Neutrophil (primary cell): ENCODE results near the gene THSD4.
"Not testable (repeated sequence)": the region's sequence is repeated elsewhere in the genome, so short reads cannot be mapped to it uniquely, and the experiment has no call there.

Source experiments
- H3K27ac ChIP-seq: fragments of 200-600 bp; sonication (generic); 2 replicates; pipeline ENCODE4 v1.5.1; 2016; ENCODE audit warnings: mild to moderate bottlenecking, moderate library complexity
- H3K27me3 ChIP-seq: fragments of 200-600 bp; sonication (generic); 2 replicates; pipeline ENCODE4 v1.6.0; 2016; ENCODE audit warnings: mild to moderate bottlenecking
- H3K36me3 ChIP-seq: fragments of 200-600 bp; sonication (generic); 2 replicates; pipeline ENCODE4 v1.5.1; 2017
- H3K4me1 ChIP-seq, 2 experiments: fragments of 200-600 bp in 1 of 2; sonication (generic) in 1 of 2; 1 replicate in 1 of 2; 2 replicates in 1 of 2; pipeline versions ENCODE4 v1.5.1 to v1.6.1; 2013 to 2016; ENCODE audit warnings: low read depth in 1 of 2, low read length in 1 of 2, mild to moderate bottlenecking in 1 of 2, moderate library complexity in 1 of 2; ENCODE audit not compliant: control insufficient read depth in 1 of 2, insufficient read depth in 1 of 2
- H3K4me3 ChIP-seq, 2 experiments: fragments of 200-600 bp in 1 of 2; sonication (generic) in 1 of 2; 1 replicate in 1 of 2; 2 replicates in 1 of 2; pipeline ENCODE4 v1.5.1; 2013 to 2016; ENCODE audit warnings: low read depth in 1 of 2, low read length in 1 of 2, mild to moderate bottlenecking in 1 of 2, moderate library complexity in 1 of 2
- H3K9me3 ChIP-seq: fragments of 200-600 bp; sonication (generic); 2 replicates; pipeline ENCODE4 v1.5.1; 2016
- TF ChIP-seq, protein P1 (sequence below): fragments of 200-600 bp; sonication (generic); IDR thresholded peaks from 2 replicates; pipeline ENCODE4 v1.5.1; 2016; ENCODE audit warnings: antibody characterized with exemption

THSD4 gene

DNA sequence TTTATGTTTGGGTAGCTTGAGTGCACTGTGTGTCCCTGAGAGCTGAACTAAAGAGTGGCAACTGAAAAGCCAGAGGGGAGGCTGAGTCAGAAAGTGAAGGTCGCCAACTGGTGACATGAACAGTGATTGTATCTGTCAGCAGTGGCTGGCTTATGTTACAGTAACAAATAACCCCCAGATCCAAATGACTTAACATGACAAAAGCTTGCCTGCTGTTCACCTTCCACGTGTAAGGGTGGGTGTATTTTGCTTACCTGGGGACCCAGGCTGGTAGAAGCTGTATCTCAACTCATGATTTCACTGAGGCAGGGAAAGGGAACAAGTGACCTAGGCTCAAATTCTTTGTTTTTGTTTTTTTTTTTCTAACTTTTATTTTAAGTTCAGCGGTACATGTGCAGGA lies 147.3 kb downstream of the THSD4 start:
- H3K27me3 ChIP-seq: no peaks in the 10 kb centered on the region
- H3K4me1 ChIP-seq: no peaks in the 10 kb centered on the region
- no peaks in the 10 kb centered on the region for H3K9me3 ChIP-seq
- H3K4me3 ChIP-seq: no peak overlapping the region
- no peak overlapping the region for H3K27ac ChIP-seq
- no peaks in the 10 kb centered on the region for H3K36me3 ChIP-seq
- TF ChIP-seq, protein P1, sequence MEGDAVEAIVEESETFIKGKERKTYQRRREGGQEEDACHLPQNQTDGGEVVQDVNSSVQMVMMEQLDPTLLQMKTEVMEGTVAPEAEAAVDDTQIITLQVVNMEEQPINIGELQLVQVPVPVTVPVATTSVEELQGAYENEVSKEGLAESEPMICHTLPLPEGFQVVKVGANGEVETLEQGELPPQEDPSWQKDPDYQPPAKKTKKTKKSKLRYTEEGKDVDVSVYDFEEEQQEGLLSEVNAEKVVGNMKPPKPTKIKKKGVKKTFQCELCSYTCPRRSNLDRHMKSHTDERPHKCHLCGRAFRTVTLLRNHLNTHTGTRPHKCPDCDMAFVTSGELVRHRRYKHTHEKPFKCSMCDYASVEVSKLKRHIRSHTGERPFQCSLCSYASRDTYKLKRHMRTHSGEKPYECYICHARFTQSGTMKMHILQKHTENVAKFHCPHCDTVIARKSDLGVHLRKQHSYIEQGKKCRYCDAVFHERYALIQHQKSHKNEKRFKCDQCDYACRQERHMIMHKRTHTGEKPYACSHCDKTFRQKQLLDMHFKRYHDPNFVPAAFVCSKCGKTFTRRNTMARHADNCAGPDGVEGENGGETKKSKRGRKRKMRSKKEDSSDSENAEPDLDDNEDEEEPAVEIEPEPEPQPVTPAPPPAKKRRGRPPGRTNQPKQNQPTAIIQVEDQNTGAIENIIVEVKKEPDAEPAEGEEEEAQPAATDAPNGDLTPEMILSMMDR: no peak

DNA sequence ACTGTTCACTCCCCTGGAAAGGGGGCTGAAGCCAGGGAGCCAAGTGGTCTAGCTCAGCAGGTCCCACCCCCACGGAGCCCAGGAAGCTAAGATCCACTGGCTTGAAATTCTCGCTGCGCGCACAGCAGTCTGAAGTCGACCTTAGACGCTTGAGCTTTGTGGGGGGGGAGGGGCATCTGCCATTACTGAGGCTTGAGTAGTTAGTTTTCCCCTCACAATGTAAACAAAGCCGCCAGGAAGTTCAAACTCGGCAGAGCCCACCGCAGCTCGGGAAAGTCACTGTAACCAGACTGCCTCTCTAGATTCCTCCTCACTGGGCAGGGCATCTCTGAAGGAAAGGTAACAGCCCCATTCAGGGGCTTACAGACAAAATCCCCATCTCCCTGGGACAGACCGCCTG lies 150.3 kb downstream of the THSD4 start:
- H3K27me3 ChIP-seq, H3K36me3 ChIP-seq, H3K4me3 ChIP-seq, H3K27ac ChIP-seq, H3K9me3 ChIP-seq, H3K4me1 ChIP-seq: not testable (repeated sequence)

DNA sequence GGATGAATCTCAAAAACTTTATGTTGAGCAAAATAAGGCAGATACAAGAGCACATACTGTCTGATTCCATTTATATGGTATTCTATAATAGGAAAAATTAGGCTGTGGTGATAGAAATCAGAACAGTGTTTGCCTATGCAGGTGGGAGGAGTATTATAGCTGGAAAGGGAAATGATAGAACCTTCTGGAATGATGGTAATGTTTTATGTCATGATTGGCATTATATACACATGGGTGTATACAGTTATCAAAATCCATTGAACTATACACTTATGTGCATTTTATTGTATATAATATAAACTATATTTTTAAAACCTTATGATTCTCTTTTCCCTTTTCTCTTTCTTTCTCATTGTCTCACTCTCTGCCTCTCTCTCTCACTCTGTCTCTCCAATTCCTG lies 156.1 kb downstream of the THSD4 start:
- Histone ChIP-seq H3K27me3 (peaks cover 9% of the 10 kb centered on the region), H3K4me3 (no peak overlapping the region), H3K36me3 (no peaks in the 10 kb centered on the region), H3K27ac (no peak overlapping the region), H3K9me3 (no peaks in the 10 kb centered on the region), H3K4me1 (no peaks in the 10 kb centered on the region)
- TF ChIP-seq, protein P1: no peak

DNA sequence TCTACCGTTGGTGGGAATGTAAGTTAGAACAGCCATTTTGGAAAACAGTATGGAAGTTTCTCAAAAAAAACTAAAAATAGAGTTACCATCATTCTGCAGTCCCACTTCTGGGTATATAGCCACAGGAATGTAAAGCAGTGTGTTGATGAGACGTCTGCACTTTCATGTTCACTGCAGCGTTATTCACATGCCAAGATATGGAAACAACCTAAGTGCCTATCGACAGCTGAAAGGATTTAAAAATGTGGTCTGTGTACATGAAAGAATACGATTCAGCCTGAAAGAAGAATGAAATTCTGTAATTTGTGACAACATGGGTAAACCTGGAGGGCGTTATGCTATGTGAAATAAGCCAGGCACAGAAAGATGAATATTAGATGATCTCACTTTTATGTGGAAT lies 157.7 kb downstream of the THSD4 start:
- Histone ChIP-seq H3K4me1 (no peaks in the 10 kb centered on the region), H3K27ac (no peak overlapping the region), H3K27me3 (peaks cover 9% of the 10 kb centered on the region), H3K9me3 (no peaks in the 10 kb centered on the region), H3K4me3 (no peak overlapping the region), H3K36me3 (no peaks in the 10 kb centered on the region)
- TF ChIP-seq, protein P1: no peak

DNA sequence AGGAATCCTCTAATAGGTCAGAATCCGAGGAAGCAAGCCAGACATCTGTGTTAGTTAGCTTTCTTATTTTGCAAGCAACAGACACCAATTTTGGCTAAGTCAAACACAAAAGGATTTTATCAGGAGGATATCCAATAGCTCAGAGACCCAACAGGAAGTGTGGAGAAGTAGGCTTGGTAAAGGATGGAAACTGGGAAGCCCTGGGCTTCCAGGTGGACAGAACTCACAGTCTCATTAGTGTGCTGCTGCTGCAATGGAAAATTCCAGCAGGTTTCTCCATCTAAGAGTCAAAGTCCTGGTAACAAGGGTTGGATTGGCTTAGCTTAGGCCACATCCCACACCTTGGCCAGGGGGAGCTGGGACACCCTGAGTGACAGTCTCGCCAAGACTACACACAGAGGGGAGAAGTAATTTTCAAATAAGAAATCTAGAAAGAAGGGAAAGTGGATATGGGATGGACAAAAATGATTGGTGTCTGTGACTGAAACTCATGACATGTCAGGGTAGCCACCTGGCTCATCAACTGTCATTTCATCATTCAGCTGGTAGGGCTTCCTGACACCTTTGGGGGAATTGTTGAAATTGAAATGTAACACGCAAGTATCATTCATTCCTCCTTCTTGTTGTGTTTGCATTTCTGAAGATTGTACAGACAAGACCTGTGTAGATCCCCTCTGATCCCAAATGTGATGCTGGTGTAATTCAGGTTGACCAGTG lies 158.6 kb downstream of the THSD4 start:
- H3K27ac ChIP-seq: no peak overlapping the region
- H3K9me3 ChIP-seq: no peaks in the 10 kb centered on the region
- peaks cover 15% of the 10 kb centered on the region for H3K27me3 ChIP-seq
- H3K4me1 ChIP-seq: no peaks in the 10 kb centered on the region
- no peaks in the 10 kb centered on the region for H3K36me3 ChIP-seq
- TF ChIP-seq, protein P1: no peak
- no peak overlapping the region for H3K4me3 ChIP-seq

DNA sequence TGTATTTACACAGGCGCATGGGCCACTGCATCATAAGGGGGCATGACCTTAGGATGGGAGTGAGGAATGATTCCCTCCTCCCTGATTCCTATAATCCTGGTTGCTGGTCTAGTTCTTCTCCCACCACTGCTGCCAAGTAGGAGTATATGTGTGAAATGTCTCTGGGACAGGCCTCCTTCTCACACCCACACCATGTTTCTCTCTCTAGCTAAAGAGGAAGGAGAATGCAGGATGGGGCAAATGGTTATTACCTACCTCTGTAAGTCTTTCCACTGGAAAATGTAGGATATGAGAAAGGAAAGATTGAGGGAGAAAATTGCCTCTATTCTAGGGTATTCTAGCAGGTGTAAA lies 159.2 kb downstream of the THSD4 start:
- Histone ChIP-seq H3K27me3 (peaks cover 15% of the 10 kb centered on the region), H3K27ac (no peak overlapping the region), H3K4me3 (no peak overlapping the region), H3K36me3 (no peaks in the 10 kb centered on the region), H3K9me3 (no peaks in the 10 kb centered on the region), H3K4me1 (no peaks in the 10 kb centered on the region)
- TF ChIP-seq, protein P1: no peak
